H9 (cell line): ENCODE data around the gene ADAMTS16. TPM values are rescaled to one million over a fixed set of nuclear protein-coding genes. Genes with fewer than 3 reads are reported as not detected.

ENCODE experiments used
- DNase-seq: peaks from one replicate; pipeline ENCODE4 v3.0.0-alpha.2; 2017
- H2AFZ ChIP-seq: one replicate; pipeline ENCODE4 v1.6.1; 2013; ENCODE audit warnings: mild to moderate bottlenecking, low read length, control low read depth, moderate library complexity
- H2AK5ac ChIP-seq: 2 replicates; pipeline ENCODE4 v1.6.1; 2013; ENCODE audit warnings: low read length, control low read depth, mixed read lengths; ENCODE audit not compliant: insufficient read length
- H2BK120ac ChIP-seq: one replicate; pipeline ENCODE4 v1.6.1; 2013; ENCODE audit warnings: low read depth, mild to moderate bottlenecking, low read length, control low read depth, inconsistent platforms; ENCODE audit not compliant: poor library complexity, severe bottlenecking
- H2BK12ac ChIP-seq: 2 replicates; pipeline ENCODE4 v1.6.1; 2013; ENCODE audit warnings: low read length, control low read depth, mixed read lengths, low read depth; ENCODE audit not compliant: insufficient read length
- H2BK15ac ChIP-seq: 2 replicates; pipeline ENCODE4 v1.6.1; 2013; ENCODE audit warnings: low read depth, low read length, control low read depth
- H2BK20ac ChIP-seq: one replicate; pipeline ENCODE4 v1.6.1; 2013; ENCODE audit warnings: low read depth, mild to moderate bottlenecking, low read length, control low read depth, inconsistent platforms; ENCODE audit not compliant: poor library complexity, severe bottlenecking
- H2BK5ac ChIP-seq: 2 replicates; pipeline ENCODE4 v1.6.1; 2013; ENCODE audit warnings: low read length, control low read depth, mixed read lengths; ENCODE audit not compliant: insufficient read length
- H3K14ac ChIP-seq: 2 replicates; pipeline ENCODE4 v1.6.1; 2013; ENCODE audit warnings: low read length, control low read depth; ENCODE audit not compliant: insufficient read depth
- H3K18ac ChIP-seq: 2 replicates; pipeline ENCODE4 v1.6.1; 2013; ENCODE audit warnings: low read depth, mild to moderate bottlenecking, mixed read lengths, low read length, control low read depth; ENCODE audit not compliant: insufficient read length
- H3K23ac ChIP-seq: 2 replicates; pipeline ENCODE4 v1.6.1; 2013; ENCODE audit warnings: low read length, control low read depth, mixed read lengths, low read depth; ENCODE audit not compliant: insufficient read length
- H3K23me2 ChIP-seq: 2 replicates; pipeline ENCODE4 v1.6.1; 2013; ENCODE audit warnings: low read depth, mild to moderate bottlenecking, mixed read lengths, low read length, control low read depth; ENCODE audit not compliant: insufficient read length, poor library complexity, severe bottlenecking
- H3K27ac ChIP-seq: 2 replicates; pipeline ENCODE4 v1.5.1; 2013; ENCODE audit warnings: low read length, control low read depth, mixed read lengths, low read depth; ENCODE audit not compliant: insufficient read length
- H3K27me3 ChIP-seq: 2 replicates; pipeline ENCODE4 v1.6.1; 2013; ENCODE audit warnings: low read length, control low read depth, inconsistent platforms; ENCODE audit not compliant: insufficient read depth
- H3K4ac ChIP-seq: 2 replicates; pipeline ENCODE4 v1.6.1; 2013; ENCODE audit warnings: low read depth, mild to moderate bottlenecking, control low read depth, inconsistent platforms, low read length, moderate library complexity
- H3K4me1 ChIP-seq: 2 replicates; pipeline ENCODE4 v1.6.1; 2013; ENCODE audit warnings: low read length, control low read depth, inconsistent platforms; ENCODE audit not compliant: insufficient read depth
- H3K4me2 ChIP-seq: 2 replicates; pipeline ENCODE4 v1.6.1; 2013; ENCODE audit warnings: low read length, control low read depth, mixed read lengths; ENCODE audit not compliant: insufficient read length, insufficient read depth
- H3K56ac ChIP-seq: 2 replicates; pipeline ENCODE4 v1.6.1; 2013; ENCODE audit warnings: low read depth, mild to moderate bottlenecking, mixed read lengths, low read length, control low read depth; ENCODE audit not compliant: insufficient read length
- H3K79me1 ChIP-seq: 2 replicates; pipeline ENCODE4 v1.6.1; 2013; ENCODE audit warnings: low read depth, mild to moderate bottlenecking, moderate library complexity, low read length, control low read depth, inconsistent platforms; ENCODE audit not compliant: insufficient read depth, poor library complexity, severe bottlenecking
- H3K79me2 ChIP-seq: 2 replicates; pipeline ENCODE4 v1.6.1; 2013; ENCODE audit warnings: low read length, control low read depth, inconsistent platforms; ENCODE audit not compliant: insufficient read depth
- H3K9ac ChIP-seq: 2 replicates; pipeline ENCODE4 v1.6.1; 2013; ENCODE audit warnings: low read length, control low read depth, mixed read lengths; ENCODE audit not compliant: insufficient read length; ENCODE audit errors: extremely low read depth
- H3K9me3 ChIP-seq: one replicate; pipeline ENCODE4 v1.6.1; 2013; ENCODE audit warnings: low read depth, low read length, inconsistent platforms; ENCODE audit not compliant: control insufficient read depth
- H3T11ph ChIP-seq: one replicate; pipeline ENCODE4 v1.6.1; 2013; ENCODE audit warnings: mild to moderate bottlenecking, low read length, control low read depth, inconsistent platforms
- H4K20me1 ChIP-seq: one replicate; pipeline ENCODE4 v1.6.1; 2013; ENCODE audit not compliant: control insufficient read depth, insufficient read length, insufficient read depth
- H4K5ac ChIP-seq: 2 replicates; pipeline ENCODE4 v1.6.1; 2013; ENCODE audit warnings: low read depth, mild to moderate bottlenecking, mixed read lengths, low read length, control low read depth; ENCODE audit not compliant: insufficient read length
- H4K8ac ChIP-seq: replicated peaks from 2 replicates; pipeline ENCODE4 v1.6.1; 2013; ENCODE audit warnings: low read length, control low read depth, mixed read lengths, low read depth; ENCODE audit not compliant: insufficient read length
- H4K91ac ChIP-seq: 2 replicates; pipeline ENCODE4 v1.6.1; 2013; ENCODE audit warnings: low read depth, mild to moderate bottlenecking, moderate library complexity, mixed read lengths, low read length, control low read depth; ENCODE audit not compliant: insufficient read length
- H3K27ac Mint-ChIP-seq, 3 experiments: 2 replicates in 2 of 3; 3 replicates in 1 of 3; pipeline ENCODE4 v1.8.0; 2020 to 2021; ENCODE audit warnings: mixed read lengths in 3 of 3, mild to moderate bottlenecking in 1 of 3, moderate library complexity in 1 of 3
- H3K27me3 Mint-ChIP-seq: 2 replicates; pipeline ENCODE4 v1.8.0; 2021; ENCODE audit warnings: low read depth, mild to moderate bottlenecking, moderate library complexity, mixed read lengths
- H3K36me3 Mint-ChIP-seq, 3 experiments: 2 replicates in 2 of 3; 3 replicates in 1 of 3; pipeline ENCODE4 v1.8.0; 2020 to 2021; ENCODE audit warnings: low read depth in 3 of 3, mixed read lengths in 3 of 3; ENCODE audit not compliant: insufficient read depth in 1 of 3
- H3K4me1 Mint-ChIP-seq, 2 experiments: 2 replicates each; pipeline ENCODE4 v1.8.0; 2020; ENCODE audit warnings: mixed read lengths in 2 of 2
- H3K4me3 Mint-ChIP-seq, 2 experiments: 2 replicates in 1 of 2; 3 replicates in 1 of 2; pipeline ENCODE4 v1.8.0; 2020 to 2021; ENCODE audit warnings: mild to moderate bottlenecking in 2 of 2, mixed read lengths in 2 of 2, moderate library complexity in 1 of 2
- H3K9me3 Mint-ChIP-seq, 2 experiments: 2 replicates in 1 of 2; 3 replicates in 1 of 2; pipeline ENCODE4 v1.8.0; 2020; ENCODE audit warnings: mild to moderate bottlenecking in 2 of 2, mixed read lengths in 2 of 2, moderate library complexity in 1 of 2
- CTCF ChIP-seq: fragments of 200-600 bp; sonication (generic); conservative IDR thresholded peaks from 3 replicates; pipeline ENCODE4 v1.8.0; 2021; ENCODE audit warnings: antibody characterized with exemption, mild to moderate bottlenecking
- WGBS: extraction: QIAGEN DNeasy Blood & Tissue Kit; methylation state at CpG from one replicate; pipeline ENCODE4 v1.1.7; 2013; ENCODE audit warnings: missing lambda C conversion rate, low lambda C conversion rate, mixed read lengths; ENCODE audit not compliant: insufficient read length; ENCODE audit errors: extremely low coverage; 5-methylcytosine and 5-hydroxymethylcytosine counted together
- total RNA-seq: library from RNA; stranded (reverse); gene quantifications from 2 replicates; pipeline ENCODE4 v1.2.1, GENCODE V29; 2021

Gene ADAMTS16
- total RNA-seq, 1 experiment from 2014 or later = 4.5 TPM

GRCh38 chr5:5198815-5199214, 58.7 kb downstream of the ADAMTS16 start:
- no peak overlapping the region for H3K4me2 ChIP-seq
- H4K20me1 ChIP-seq = no peaks in the 10 kb centered on the region
- no peak overlapping the region for H3K9ac ChIP-seq
- H3K4me1 ChIP-seq = peaks cover 7% of the 10 kb centered on the region
- no peak overlapping the region for H2BK5ac ChIP-seq
- no peaks in the 10 kb centered on the region for H3K9me3 ChIP-seq
- H3K36me3 Mint-ChIP-seq = peaks cover 0 to 8% (median 8%) of the 10 kb centered on the region in 3 experiments; a peak in 5 of 7 replicates
- H3K4ac ChIP-seq = no peak overlapping the region
- no peak overlapping the region for H4K91ac ChIP-seq
- no peaks in the 10 kb centered on the region for H3K23me2 ChIP-seq
- H3K27ac ChIP-seq = no peak overlapping the region
- peaks cover 0 to 3% of the 10 kb centered on the region in 2 experiments; a peak in 2 of 5 replicates for H3K9me3 Mint-ChIP-seq
- peak overlapping the region in 1 of 3 experiments; percentile 45; a peak in 1 of 7 replicates for H3K27ac Mint-ChIP-seq
- H3K18ac ChIP-seq = no peak overlapping the region
- peaks cover 18% of the 10 kb centered on the region for H3K27me3 Mint-ChIP-seq
- WGBS = no CpG with 5 or more reads among the region's 1 CpG
- H3K27me3 ChIP-seq = no peaks in the 10 kb centered on the region
- H3K79me2 ChIP-seq = no peaks in the 10 kb centered on the region
- no peak overlapping the region for H3T11ph ChIP-seq
- no peak overlapping the region for H2BK15ac ChIP-seq
- no peak overlapping the region for H4K8ac ChIP-seq
- no peak overlapping the region for H3K4me3 Mint-ChIP-seq
- no peak overlapping the region for H2AFZ ChIP-seq
- H2BK12ac ChIP-seq = no peak overlapping the region
- H3K56ac ChIP-seq = no peak overlapping the region
- H2BK120ac ChIP-seq = no peak overlapping the region
- no peak overlapping the region for H3K14ac ChIP-seq
- no peak overlapping the region for H2AK5ac ChIP-seq
- no peaks in the 10 kb centered on the region for H3K79me1 ChIP-seq
- H3K23ac ChIP-seq = no peak overlapping the region
- H2BK20ac ChIP-seq = no peak overlapping the region
- DNase-seq = no peak
- no peak overlapping the region for H4K5ac ChIP-seq
- H3K4me1 Mint-ChIP-seq = peaks cover 23% of the 10 kb centered on the region in 2 experiments
- no peak for TF ChIP-seq CTCF
